ENCODE results near the gene STX4.

The STX4 gene

DNA sequence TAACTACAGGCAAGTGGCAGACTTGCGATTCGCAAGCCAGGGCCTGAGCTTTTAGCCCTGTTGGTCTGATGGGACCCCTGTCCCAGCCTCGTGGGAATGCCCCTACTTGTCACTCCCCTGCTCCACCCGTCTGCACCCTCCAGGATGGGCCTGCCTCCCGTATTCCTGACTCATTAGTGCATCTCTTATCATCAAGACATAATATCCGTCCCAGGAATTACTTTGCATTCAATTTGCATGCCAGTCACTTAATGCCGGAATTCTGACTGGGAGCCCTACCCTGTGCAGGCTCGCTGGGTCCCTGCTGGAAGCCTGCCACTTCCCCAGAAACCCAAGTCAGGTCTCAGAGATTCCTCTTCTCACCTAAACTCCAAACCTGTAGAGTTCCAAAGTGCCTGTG lies 52.1 kb downstream of the STX4 start:
- DNase-seq, result no peak

DNA sequence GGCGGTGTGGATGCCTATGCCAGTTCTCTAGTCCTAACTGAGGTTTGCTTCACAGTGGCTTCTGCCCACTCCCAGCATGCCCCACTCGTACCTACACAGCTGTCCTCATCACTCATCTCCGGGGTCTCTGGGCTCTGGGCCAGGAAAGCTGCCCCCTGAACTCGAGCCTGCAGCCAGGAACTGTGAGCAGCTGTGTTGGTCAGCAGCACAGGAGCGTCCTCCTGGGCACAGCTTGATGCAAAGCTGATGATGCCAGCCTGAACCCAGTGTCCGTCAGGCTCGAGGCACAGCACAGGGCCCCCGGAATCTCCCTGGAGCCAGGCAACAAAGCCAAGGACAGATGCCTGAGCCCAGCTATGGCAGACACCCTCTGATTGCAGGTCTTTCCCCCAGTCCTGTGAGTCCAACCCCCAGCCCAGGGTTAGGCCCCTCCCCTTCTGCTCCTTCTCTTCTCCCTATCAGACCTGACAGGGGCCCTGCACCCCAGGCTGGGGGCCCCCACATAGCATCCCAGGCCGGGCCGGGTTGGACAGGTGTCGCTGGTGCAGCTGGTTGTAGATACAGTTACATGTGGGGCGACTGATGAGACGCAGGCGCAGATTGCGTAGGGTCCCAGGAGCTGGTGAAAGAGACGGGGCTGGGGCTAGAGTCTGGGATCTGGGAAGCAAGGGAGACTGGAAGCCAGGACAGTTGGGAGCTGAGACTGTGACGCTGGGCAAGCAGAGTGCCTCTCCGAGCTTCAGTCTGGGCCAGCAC lies 52.7 kb downstream of the STX4 start:
- DNase-seq, result no peak

DNA sequence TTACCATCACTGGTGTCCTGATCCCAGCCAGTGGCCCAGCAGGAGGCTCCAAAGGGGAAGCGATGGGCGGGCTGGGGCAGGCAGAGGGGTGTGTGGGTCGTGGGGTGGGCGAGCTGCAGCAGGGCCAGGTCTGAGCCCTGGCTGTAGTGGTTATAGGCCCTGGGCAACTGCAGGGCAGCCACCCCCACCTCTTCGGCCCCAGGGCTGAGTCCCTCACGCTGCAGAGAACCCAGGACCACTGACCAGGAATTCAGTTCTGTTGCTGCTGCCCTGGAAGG lies 53.2 kb downstream of the STX4 start:
- no peak for DNase-seq

DNA sequence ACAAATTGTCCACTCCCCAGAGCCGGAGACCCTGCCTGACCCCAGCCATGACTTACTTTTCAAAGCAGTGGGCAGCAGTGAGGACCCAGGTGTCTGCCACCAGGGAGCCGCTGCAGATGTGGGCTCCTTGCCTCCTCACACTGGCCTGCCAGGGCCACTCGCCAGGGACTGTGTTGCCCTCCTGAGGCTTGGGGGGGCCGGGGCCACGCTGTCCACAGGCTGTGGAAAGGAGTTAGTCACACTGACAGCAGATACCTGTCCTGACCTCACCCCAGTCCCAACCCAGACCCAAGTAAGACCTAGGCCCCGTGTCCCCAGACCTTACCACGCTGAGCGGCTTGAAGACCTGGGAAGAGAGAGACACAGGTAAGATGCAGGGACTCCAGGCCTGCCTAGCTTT lies 54.1 kb downstream of the STX4 start:
- DNase-seq, result no peak

DNA sequence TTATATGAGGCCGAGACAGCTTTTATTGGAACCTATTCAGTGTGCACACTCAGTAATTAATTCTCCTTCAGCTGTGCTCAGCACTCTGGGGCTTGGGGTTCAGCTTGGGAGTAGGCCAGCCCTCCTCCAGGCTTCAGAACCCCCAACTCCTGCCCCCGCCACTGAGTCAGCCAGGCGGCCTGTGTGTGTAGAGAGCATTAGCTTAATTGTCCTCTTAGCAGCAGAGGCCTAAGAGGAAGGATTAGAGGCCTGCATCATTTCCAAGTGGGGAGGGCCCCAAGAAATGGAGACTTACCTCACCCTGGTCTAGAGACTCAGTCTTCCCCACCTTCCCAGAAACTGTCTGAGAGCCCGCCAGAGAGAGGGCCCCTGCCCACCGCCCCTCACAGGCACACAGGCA lies 54.6 kb downstream of the STX4 start:
- no peak for DNase-seq

DNA sequence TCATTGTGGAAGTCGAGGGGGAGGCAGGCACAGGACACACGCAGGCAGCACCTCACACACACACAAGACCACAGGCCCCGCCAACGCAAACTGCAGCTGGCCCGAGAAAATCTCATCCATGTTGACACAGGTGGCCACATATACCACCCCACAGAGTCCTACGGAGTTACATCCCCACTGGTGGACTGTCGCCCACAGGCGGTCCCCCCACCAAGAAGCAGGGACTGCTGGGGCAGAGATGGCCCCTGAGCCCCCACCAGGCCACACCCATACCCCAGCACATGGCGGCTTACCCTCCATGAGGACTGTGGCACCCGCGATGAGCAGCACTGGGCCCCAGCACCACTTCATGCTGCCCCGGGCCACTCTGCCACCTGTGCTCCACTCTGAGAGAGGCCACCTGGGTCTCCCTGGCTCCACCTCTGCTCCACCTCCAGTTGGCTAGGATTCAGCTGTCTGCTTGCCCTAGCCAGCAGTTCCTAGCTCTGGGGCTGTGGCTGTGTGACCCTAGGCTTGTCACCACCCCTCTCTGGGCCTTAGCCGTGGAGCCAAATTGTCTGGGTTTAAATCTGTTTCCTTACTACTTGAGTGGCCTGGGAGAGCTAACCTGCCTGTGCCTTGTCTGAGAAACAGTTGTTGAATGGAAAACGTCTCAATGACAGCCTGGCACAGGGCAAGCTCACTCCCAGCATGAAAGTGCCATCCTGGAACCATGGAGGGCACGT lies 55.3 kb downstream of the STX4 start, which contains the start of gene PRSS53:
PRSS53 (minus strand) TSS at position 485 of the 725 bp plus-strand sequence; CDS start at position 351, 134 bp downstream.
- no peak for DNase-seq

DNA sequence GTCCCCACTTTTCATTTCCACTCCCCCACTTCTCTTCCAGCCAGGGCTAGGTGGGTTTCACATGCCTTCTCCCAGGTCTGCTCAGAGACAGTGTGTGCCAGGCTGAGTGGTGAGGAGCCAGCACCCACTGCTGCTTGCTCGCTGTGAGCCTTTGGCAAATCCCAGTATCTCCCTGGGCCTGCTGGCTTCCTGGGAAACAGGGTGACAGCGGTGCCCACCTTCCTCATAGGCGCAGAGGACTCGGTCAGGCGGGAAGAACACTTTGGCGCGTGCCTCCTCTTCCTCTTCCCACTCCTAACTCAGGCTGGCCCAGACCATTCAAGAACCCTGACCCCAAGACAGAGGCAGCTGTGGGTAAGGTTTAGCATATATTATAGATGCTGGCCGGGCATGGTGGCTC lies 55.8 kb downstream of the STX4 start:
- DNase-seq, result no peak

All from kidney glomerular epithelial cell (primary cell).